Stimulated activated CD8-positive, alpha-beta memory T cell treated with anti-CD3 and anti-CD28 coated beads, Interleukin-12 subunit alpha, Interleukin-12 subunit beta, amount 100 ng/mL, for 24 hours (primary cell): Measurements from ENCODE around the gene ATP8A2.

ENCODE experiments used
- DNase-seq: peaks from one replicate; pipeline ENCODE4 v3.0.0-alpha.2; 2020; ENCODE audit errors: extremely low read depth

Gene ATP8A2

GRCh38 chr13:26012995-26013394 is 641.2 kb downstream of the ATP8A2 start:
- no peak for DNase-seq

- no peak for DNase-seq
Observed at GRCh38 chr13:26015271-26016125, 643.7 kb downstream of the ATP8A2 start.

- no peak for DNase-seq
Observed at GRCh38 chr13:26016189-26016588, 644.4 kb downstream of the ATP8A2 start.

DNA sequence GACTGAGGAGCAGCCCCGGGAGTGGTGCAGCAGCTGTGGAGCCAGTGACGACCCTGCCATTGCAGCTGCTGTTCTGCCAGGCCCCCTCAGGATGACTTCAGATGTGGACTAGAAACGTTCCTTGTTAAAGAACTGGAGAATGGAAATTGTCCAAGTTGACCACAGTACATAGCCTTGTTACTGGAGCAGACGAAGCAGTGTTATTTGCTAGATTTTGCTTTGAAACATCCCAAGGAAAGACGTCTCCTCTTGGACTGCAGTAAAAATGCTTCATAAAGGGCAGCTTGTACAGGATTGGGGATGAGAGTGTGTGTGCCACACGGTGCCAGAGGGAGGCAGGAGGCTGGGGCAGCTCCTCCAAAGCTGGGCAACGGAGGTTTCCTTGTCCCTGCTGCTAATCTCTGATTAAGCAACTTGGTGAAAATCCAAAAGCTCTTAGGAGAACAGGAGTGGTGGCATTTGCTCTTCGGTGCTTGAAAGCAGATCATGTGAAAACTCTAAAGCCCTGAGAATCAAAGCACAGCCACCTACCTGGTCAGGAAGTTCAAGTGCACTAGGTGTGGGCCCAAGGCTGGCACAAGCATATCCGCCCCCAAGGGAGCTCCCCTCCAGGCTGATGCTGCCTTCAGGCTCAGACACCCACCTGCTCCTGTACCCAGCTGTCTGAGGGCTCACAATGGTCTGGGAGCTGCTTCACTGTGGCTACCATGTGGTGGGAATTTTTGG is 645.6 kb downstream of the ATP8A2 start:
- no peak for DNase-seq

- DNase-seq, result no peak
Observed at GRCh38 chr13:26017932-26018665, 646.3 kb downstream of the ATP8A2 start.

GRCh38 chr13:26019251-26019650 is 647.5 kb downstream of the ATP8A2 start:
- no peak for DNase-seq

DNA sequence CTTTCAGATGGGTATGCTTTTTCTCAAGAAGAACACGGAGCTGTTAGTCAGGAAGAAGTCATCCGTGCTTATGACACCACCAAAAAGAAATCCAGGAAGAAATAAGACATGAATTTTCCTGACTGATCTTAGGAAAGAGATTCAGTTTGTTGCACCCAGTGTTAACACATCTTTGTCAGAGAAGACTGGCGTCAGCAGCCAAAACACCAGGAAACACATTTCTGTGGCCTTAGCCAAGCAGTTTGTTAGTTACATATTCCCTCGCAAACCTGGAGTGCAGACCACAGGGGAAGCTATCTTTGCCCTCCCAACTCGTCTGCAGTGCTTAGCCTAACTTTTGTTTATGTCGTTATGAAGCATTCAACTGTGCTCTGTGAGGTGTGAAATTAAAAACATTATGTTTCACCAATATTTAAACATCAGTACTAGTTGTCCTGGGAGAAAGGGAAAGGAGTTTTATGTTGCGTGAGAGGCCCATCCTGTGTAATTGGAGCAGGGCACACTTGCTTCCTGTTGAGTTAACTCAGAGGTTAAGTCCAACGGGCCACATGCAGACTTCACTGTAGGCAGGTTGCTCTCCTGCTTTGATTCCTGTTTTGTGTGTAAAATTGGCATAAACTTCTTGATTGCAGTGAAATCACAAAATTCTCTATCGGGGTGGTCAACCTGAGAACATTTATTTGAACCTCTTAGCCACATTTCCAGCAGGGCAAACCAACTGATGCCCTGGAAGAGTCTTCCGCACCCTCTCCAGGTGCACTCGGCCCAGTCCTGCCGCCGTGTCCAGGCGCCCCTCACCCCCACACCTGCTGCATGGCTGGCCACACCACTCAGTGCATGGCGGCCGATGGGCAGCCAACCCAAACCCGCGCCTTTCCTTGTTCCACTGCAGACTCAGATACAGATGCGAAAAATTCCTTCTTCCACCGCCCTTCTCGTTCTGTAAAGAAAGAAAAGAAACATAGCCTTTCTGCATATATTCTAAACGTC is 648.4 kb downstream of the ATP8A2 start:
- no peak for DNase-seq

DNA sequence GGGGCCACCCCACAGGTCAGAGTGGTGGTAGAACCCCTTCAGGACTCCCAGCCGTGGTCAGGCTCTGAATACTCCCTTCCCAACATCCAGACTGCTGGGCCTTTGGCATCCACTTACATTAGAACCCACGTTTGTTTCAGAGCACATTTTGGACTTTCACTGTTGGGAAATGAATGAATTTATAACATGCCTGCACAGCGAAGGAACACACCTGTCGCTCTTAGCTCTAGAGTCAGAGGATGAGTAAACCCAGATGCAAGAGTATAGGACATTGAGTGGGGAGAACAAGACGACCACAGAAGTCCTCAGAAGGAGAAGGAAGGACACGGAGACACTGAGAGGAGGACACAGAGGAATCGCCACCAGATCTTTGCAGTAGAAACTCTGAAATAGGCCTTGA is 649.1 kb downstream of the ATP8A2 start:
- DNase-seq, result no peak

DNA sequence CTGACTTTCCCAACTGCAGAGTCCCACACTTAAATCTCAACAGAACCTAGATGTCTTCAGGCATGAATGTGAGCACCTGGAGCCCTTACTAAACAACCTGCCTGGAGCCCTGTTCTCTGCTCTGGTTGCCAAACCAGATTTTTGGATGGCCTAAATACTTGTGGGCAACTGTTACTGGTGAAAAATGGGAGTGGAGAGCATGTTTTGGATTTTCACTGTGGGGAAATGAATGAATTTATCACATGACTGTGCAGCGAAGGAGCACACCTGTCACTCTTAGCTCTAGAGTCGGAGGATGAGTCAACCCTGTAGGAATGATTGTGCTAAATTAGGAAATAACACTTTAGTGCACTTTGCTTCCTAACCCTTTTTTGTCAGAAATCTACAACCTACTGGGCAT is 649.7 kb downstream of the ATP8A2 start:
- DNase-seq, result no peak

DNA sequence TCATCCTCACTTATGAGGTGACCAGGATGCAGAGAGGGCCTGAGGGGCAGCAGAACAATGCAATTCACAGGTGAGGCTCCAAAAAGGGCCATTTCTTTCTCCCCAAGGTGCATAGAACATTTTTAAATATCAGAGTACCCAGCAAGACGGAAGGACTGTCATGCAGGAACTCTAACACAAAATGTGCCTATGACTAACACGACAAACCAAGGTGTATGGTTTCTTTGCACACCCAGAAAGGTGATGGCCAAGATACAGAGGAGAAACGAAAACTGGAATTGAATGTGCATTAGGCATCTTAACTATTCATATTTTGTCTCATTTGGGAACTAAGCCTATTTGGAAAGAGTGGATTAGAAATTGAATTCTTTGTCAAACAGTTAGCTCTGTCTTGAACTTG is 650.2 kb downstream of the ATP8A2 start:
- DNase-seq, result no peak

GRCh38 chr13:26022538-26023292 is 650.9 kb downstream of the ATP8A2 start:
- no peak for DNase-seq

DNA sequence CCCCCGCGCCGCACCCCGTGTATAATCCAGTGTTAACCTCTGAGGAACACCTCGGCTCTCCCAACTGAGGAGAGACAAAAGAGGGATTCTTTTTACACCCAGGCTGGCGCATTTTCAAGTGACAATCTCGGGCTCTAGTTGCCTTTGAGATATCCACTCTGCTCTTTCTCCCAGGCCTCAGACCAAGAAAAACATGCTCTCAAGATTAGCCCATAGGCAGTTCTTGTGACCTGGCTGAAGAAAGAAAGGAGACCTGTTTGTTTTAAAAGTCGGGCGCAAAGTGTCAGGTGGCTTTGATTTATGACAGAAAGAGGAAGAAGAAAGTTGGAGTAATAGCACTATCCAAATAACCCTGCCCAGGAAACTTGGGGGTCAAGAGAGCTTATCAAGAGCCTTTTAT is 652.8 kb downstream of the ATP8A2 start:
- DNase-seq, result no peak

DNA sequence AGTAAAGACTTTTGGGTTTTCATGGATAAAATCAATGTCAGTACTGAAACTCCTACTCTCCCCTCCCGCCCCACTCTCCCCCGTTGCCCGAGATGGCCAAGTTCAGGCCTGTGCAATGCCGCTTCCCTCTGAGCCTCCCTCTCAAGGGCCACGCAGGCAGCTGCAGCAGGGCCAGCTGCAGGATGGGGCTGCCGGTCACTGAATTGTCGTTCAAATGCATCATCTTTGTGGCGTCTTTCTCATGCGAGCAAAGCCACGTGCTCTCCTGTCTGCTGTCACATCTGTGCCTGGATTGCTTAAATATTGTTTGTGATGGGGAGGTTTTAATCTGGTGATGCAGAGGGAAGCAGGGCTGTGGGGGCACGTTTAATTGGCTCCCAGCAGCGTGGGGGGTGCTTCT is 653.4 kb downstream of the ATP8A2 start:
- no peak for DNase-seq

DNA sequence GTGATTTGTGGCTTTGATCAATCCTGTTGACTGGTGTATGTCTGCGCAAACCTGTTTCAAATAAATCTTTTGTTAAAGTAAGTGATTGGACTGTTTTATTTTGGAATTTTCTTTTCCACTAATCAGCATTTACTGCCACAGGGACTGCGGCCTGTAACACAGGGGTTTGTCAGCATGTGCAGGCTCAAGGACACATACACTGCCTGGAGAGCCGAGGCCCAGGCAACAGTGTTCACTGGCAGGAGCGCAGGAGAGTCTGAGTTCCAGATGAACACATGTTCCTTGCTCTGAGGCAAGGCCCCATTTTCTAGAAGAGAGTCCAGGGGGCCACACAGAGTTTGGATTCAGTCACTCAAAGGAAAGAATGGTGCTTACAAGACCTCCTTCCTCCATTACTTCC is 654.0 kb downstream of the ATP8A2 start:
- DNase-seq, result no peak

- no peak for DNase-seq
Observed at GRCh38 chr13:26026211-26026610, 654.4 kb downstream of the ATP8A2 start.

- no peak for DNase-seq
Observed at GRCh38 chr13:26029581-26030136, 657.9 kb downstream of the ATP8A2 start.

DNA sequence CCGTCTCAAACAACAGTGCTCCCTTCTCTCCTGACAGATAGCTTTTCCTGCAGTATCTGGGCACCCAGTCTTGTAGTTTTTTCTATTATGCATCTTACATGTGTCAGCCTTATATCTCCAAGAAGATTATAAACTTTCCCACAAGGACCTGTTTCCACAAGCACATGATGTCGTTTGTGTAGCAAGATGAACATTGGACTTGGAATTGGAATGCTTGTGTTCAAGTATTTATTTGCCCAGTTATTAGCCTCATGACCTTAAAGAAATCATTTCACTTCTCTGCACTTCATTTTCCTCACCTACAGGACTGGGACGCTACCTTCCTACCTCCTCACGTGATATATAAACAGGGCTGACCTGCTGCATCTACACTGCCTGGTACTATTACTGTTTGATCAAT is 658.6 kb downstream of the ATP8A2 start:
- no peak for DNase-seq

DNA sequence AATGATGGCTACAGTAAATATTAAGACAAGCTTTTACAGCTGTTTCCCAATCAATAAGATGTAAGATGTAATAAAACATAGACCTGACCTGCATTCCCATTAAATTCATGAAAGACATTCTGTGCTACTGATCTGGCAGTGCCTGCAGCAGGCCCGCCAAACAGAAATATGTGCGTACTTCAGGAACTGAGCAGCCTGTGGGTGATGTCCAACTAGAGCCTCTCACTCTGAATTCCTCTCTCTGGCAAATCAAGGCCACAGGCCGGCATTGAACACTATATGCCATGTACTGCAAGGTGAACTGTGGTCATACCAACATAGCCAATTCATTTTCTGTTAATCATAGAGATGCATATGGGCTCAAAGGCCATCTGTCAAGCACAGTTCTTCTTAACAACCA is 662.2 kb downstream of the ATP8A2 start:
- DNase-seq, result no peak

- no peak for DNase-seq
Observed at GRCh38 chr13:26036383-26036782, 664.6 kb downstream of the ATP8A2 start.

DNA sequence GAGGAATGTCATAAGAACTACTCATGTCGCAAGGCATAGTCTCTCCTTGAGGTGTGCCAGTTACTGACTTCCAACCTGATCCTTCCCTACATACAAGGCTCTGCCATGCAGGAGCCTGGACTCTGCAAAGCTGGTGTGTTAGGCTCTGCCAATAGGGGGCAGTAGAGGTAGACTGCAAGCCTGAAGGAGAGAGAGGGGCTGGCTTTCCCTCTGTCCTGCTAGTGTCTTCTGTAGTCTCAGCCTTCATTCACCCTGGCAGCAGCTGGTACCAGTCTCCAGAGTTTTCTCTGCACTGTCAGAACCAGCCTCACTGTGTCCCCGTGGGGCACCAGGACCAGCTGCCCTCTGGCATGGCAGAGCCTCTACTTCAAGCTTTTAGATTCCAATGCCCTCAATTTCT is 665.5 kb downstream of the ATP8A2 start:
- DNase-seq, result no peak
